H1 (cell line): ENCODE results near the gene ARF6. TPM values are rescaled to one million over a fixed set of nuclear protein-coding genes. Genes with fewer than 3 reads are reported as not detected.

ENCODE experiments used
- CEBPB ChIP-seq: IDR thresholded peaks from 2 replicates; pipeline ENCODE4 v1.6.1; 2012; ENCODE audit warnings: low read depth, low read length
- HDAC6 ChIP-seq: IDR thresholded peaks from one replicate; pipeline ENCODE4 v1.7.1; 2012; ENCODE audit warnings: low read depth, mild to moderate bottlenecking, inconsistent platforms, low read length, moderate library complexity
- MAFK ChIP-seq: IDR thresholded peaks from 2 replicates; pipeline ENCODE4 v1.6.1; 2012; ENCODE audit warnings: low read depth, mild to moderate bottlenecking, improper control_type of control experiment, low read length
- polyA plus RNA-seq, 7 experiments: library from polyadenylated mRNA; depleted of rRNA in 3 of 7; stranded (reverse) in 5 of 7; unstranded in 2 of 7; fragments of >200 nt in 5 of 7; fragments of 200-250 nt in 2 of 7; gene quantifications; 1 replicate in 5 of 7; 2 replicates in 1 of 7; 4 replicates in 1 of 7; pipeline versions ENCODE4 v1.2.1 to v1.2.3, GENCODE V29; 2011 to 2013; ENCODE audit warnings: missing spikeins in 2 of 7, mixed read lengths in 2 of 7
- total RNA-seq: library from RNA; stranded (reverse); fragmentation: NEBNext Ultra II Directional; extraction: Animal tissue kit (Norgen Biotek cat#: 25700); gene quantifications from 2 replicates; pipeline ENCODE4 v1.2.1, GENCODE V29; 2021
- TF ChIP-seq, protein P1 (sequence below): IDR thresholded peaks from 2 replicates; pipeline ENCODE4 v1.6.1; 2011; ENCODE audit warnings: low read depth, mild to moderate bottlenecking, low read length; ENCODE audit not compliant: insufficient read depth

Gene ARF6
- total and polyA plus RNA-seq, 2 of the 8 experiments (the other 6 are each of a cell fraction or from before 2014, with no cell fraction given): 17.2 to 56.7 TPM

DNA sequence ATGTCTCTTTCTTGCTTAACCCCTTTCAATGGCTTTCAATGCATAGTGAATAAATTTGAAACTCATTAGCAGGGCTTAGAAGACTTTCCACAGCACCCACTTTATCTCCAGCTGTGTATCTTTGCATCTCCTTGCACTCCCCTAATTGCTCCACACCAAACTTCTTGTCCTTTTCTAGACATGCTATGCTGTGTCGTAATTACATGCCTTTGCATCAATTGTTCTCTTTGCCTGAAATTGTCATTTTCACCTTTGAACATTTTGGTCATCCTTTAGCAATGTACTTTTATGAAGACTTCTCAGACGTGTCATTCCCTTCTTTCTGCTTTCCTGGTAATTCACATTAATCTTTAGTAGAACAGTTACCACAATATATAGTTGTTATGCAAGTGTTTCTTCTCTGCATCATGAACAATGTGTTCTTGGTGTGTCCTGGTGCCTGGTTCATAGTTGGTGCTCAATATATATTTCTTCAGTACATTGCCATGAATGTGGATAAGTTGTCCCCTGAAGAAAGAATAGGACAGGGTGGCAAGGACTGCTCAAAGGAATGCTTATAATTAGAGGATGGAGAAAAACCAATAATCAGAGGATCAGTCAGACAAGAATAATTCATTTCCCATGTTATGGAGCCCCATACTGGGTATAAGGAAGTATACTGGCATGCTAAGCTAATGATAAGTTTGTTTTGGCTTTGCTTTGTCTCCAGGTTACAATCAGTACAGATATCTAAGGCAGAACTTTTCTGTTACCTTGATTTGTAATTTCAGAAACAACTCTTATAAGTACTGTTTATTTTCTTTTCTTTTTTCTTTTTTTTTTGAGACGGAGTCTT, 27.2 kb downstream of the ARF6 start (continued):
- TF ChIP-seq, protein P1, sequence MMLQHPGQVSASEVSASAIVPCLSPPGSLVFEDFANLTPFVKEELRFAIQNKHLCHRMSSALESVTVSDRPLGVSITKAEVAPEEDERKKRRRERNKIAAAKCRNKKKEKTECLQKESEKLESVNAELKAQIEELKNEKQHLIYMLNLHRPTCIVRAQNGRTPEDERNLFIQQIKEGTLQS: no peak
- no peak for TF ChIP-seq CEBPB
- TF ChIP-seq HDAC6: no peak
- no peak for TF ChIP-seq MAFK
